Measurements from ENCODE around the gene SLIT1.

Gene SLIT1

DNA sequence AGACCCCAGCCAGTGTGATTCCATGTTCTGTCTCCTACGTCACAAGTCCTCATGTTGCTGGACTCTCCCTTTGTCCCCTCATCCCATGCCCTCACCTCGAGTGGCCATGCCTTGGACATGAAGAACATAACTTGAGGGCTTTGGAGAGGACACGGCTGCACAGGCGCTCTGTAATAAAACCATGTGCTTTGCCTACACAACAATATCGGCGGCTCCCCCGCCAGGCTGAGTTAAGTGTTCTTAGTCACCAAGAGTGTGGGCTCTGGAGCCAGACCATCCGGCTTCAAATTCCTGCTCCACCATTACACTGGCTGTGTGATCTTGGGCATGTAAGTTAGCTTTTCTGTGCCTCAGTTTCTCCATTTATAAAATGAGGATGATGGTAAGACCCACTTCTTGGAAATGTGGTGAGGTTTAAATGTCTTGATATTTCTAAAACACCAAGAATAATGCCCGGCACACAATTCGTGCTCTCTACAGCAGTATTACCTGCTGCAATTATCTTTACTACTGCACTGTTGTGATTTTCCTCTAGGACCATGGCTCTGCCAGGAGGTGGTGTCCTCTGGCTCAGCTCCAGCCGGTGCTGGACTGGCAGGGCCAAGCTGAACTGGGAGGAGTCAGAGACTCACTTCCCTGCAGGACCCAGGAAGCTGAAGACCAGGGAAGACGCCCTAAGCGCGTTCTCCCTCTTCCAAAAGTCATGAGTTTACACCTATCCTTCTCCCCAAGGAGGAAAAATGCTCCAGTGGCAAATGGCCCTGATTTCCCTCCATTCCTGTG, 15.7 kb downstream of the SLIT1 start:
- DNase-seq (ENCODE audit: low read depth), result no peak

DNA sequence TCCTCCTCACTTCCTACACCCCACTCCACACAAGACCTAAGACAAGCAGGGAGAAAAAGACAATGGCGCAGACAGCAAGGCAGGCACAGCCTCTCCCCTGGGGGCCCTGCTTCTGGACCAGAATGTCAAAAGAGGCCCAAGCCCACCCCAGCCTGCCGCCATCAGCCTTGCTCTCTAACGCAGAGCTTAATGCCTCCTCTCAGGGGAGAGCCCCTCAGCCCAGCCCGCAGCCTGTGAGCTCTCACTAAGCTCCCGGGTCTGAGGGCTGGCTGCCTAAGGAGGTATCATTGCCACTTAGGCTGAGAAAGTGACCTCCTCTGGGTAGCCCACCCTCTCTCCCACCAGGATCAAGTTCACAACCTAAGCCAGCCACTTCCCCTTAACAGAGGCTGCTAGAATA, 16.7 kb downstream of the SLIT1 start:
- DNase-seq (ENCODE audit: low read depth), result no peak

DNA sequence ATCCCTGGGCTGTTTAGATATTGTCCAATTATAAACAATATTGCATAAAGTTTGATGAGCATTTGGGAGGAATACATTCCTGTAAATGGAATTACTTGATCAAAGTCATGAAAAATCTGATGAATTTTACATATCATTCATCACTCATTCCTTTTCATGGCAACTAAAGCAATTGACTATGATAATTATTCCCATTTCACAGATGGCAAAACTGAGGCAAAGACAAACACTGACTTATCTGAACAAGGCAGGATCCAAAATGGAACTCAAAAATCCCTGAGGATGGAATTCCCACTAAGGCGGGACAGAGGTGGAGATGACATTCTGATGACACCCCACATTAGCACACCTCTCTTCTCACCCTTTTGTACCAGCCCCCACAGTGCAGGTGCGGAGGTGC, 17.1 kb downstream of the SLIT1 start:
- no peak for DNase-seq (ENCODE audit: low read depth)

DNA sequence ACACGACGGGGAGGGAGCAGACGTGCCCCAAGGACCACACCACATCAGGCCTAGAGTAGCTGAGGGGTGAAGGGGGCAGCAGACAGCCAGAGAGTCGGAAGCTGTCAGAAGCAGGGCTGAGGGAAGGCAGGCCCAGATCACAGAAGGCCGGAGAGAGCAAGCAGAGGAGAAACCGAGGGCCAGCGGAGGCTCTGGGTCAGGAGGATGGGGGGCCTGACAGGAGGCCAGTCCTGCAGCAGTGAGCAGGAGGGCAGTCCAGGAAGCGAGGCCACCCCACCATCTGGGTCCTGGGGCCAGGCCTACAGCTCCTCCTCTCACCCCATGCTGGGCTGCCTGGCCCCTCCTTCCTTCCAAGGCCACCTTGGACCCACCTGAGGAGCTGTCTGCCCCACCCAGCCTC, 20.3 kb downstream of the SLIT1 start:
- DNase-seq (ENCODE audit: low read depth), result no peak

DNA sequence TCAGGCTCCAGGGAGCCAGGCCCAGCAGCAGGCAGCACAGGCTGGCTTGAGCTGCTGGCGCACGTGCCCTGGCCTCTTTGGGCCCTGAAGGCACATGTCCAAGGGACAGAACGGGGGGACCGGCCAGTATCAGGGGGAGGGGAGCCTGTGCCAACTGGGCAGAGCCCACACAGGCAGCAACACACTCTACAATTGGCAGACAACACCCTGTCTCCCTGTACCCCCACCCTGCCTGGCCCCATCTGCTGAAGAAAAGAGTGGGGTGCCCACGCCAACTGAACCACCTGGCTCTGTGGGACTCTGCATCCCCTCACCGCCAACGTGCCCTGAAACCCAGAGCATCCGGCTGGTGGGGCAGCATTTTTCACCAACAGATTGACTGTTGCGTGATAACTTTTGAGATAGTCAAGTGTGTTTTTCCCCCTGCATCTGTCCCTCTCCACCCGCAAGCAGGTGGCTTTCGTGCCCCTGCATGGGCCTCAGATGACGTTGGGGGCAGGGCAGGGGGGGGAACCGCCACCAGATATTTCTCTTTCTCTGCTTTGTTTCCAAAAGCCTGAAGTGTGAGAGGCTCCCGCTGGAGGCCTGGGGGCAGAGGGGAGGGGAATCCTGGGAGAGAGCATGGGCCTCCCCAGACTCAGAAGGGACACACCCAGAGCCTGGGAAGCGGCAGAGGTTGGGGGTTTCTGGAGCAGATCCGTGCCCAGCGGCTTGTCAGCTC, 21.8 kb downstream of the SLIT1 start:
- no peak for DNase-seq (ENCODE audit: low read depth)

DNA sequence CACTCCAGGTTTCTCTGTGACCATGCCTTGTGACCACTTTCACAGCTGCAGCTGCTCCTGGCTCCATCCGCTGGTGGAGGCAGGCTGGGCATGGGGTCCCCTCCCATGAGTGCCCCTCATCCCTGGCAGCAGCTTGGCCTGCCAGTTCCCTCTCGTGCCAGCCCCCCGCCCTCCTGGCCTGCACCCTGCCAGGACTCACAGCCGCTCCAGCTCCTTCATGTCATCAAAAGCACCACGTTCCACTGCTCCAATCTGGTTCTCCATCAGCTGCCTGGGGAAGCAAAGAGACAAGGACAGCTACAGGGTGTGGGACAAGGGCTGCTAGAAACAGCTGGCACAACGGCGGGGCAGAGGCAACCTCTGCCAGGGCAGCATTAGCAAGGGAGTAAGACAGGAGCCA, 22.6 kb downstream of the SLIT1 start:
- DNase-seq (ENCODE audit: low read depth), result no peak

DNA sequence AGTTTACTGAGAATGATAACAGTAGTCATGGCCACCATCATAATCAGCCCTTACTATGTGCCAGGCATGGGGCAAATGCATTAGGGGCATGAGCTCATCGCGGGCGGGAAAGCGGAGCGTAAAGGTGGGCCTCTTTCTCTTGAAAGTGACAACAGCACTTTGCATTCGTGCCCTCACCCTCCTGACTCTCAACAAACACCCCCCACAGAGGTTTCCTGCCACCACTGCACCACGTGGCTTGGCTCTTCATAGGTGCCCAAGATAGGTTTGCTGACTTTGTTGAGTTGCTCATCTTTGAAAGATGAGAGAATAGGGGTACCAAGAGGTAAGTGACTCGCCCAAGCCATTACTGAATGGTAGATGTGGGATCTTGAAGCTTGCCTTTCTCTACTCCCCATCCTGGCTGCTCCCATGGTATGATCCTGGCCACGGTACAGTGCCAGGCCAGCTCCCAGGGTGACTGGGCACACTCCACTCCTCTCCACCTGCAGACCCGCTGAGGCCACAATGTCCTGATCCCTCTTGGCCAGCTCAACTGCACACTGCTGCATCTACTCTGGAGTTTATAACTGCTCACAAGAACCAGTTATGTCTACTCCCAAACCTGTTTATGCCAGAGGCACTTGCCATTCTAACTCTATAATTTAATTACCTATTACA, 26.0 kb downstream of the SLIT1 start:
- no peak for DNase-seq (ENCODE audit: low read depth)

DNA sequence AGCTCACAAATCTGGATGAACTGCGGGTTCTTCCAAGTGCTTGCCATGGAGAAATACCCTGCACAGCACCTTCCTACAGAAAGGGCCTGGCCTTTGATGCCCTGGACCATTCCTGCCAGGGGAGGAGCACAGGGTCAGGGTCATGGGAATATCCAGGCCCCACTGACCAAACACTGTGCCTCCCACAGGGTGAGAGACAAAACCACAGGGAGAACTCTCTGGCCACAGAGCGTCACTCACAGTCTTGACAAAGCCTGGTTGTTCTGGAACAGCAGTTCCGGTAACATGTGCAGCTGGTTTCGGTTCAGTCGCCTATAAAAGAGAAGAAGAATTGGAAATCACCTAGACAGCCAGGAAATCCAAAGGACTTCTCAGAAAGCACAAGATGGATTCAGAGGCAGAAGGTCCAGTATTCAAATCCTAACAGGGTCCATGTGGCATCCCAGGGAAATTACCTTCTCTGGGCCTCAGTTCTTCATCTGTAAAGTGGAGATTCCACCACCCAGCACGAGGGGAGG, 28.1 kb downstream of the SLIT1 start:
- no peak for DNase-seq (ENCODE audit: low read depth)

DNA sequence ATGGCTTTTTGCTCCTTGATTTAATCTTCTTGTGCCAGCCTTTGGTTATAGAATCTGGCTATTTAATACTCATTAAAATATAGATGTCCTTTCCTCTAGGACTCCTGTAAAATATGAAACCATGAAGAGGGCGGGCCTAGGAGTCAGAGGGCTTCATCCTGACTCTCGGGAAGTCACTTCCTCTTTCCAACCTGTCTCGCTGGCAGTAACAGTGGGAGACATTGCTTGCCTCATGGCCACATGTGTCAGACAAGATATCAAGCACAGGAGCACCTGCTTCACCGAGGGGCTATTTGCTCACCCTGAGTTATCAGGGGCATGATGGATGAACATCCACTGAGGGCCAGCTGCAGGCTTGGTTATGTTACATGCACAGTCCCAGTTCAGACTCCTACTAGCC, 31.0 kb downstream of the SLIT1 start:
- no peak for DNase-seq (ENCODE audit: low read depth)

DNA sequence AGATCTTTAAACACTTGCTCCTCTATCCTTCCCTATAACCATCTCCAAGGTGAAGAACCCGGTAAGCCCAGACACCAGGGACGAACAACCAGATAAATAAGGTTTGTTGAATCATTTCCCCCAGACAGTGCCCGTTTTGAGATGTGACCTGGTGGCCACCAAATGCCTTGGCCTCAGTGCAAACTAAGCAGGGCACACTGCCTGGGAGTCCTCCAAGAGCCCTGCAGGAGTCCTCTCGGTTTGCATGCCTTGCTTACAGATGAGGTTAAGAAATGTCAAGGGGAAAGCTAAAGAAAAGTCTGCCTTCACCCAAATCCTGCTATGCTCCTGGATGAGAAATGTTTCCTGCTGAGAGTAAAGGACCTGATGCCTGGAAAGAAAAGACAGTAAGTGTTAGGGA, 31.6 kb downstream of the SLIT1 start:
- no peak for DNase-seq (ENCODE audit: low read depth)

DNA sequence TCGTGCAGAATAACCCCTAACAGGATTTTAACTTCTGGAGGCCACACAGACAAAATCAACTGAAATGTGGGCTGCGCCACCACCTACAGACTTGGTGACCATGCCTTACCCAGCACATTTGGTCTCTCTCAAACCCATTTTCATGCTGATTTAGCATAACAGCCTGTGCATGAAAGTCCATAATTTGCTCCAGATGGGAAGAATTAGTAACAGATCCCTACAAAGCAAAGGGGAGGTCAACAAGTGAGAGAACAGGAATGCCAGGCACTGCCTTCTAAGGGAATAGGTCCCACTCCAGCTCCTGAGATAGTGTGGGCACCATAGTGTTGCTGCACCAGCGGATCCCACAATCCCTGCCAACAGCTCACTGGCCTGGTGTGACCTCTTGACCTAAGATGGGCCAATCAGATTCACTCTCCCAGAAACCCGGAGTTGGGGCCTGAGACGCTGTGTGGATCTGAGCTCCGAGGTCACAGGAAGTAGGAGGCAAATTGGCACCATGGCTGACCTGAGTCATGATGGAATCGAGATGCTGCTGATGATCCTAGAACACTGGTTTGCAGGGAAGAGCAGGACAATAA, 32.4 kb downstream of the SLIT1 start:
- DNase-seq (ENCODE audit: low read depth), result no peak

DNA sequence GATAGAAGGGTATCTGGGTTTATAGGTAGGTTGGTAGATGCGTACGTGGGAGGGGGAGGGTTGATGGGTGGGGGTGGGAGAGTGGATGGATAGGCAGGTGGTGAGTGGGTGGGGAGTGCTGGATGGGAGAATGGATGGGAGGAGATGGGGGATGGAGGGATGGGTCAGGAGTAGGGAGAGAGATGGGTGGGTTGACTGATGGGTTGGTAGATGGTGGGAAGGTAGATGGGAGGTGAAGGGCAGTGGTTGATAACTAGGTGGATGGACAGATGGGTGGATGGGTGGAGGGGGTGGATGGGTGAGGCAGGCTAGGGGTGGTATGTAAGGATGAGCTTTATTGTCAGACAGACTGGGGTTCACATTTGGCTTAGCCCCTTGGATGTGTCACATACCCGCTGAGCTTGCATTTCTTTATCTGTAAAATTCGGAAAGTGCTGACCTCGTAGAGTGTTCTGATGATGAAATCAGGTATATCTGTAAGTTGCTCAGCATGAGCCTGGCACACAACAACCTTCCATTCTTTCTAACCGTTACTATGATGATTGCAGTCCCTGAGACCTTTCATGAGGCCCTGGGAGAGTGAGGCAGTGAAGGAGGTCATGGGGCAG, 34.3 kb downstream of the SLIT1 start:
- no peak for DNase-seq (ENCODE audit: low read depth)

DNA sequence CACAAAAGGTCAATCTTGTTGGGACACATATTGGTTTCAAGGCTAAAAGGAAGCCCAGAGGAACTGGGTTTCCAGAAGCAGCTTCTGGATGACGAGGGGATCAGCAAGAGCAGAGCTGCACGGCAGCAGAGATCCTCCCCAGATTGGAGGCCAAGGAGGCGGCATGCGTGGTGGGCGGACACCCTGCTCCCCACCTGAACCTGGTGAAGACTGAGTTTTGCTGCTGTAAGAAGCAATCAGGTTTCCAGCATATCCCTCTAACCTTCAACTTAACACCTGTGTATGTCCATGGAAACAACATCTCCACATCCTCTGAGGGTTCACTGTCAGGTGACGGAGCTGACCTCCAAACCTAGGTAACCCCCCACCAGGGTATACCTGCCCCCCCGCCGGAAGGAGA, 35.1 kb downstream of the SLIT1 start:
- no peak for DNase-seq (ENCODE audit: low read depth)

DNA sequence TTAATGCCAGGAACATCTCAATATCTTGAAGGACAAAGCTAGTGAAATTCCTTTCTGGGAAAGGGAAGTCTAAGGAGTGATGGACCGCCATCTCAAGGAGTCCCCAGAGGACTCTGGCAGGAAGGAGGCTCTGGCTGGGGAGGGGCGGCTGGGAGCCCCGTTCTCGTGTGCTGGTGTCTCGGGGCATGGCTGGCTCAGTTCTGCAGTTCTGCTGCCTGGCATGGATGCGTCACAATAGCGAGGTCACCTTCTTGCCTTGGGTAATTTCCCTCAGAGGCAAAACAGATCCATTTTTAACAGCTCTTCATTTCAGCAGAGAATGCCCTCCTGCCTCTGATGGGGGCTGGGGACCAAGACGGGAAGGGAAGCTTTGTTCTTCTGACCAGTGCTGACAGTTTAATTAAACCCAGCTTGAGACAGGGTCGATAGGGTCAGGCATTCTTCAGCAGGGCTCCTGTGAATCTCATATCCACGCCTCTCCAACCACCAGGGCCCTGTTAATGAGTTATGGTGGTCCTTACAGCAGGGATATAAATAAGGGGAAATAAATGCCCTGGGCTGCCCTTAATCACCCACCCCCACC, 35.7 kb downstream of the SLIT1 start:
- no peak for DNase-seq (ENCODE audit: low read depth)

DNA sequence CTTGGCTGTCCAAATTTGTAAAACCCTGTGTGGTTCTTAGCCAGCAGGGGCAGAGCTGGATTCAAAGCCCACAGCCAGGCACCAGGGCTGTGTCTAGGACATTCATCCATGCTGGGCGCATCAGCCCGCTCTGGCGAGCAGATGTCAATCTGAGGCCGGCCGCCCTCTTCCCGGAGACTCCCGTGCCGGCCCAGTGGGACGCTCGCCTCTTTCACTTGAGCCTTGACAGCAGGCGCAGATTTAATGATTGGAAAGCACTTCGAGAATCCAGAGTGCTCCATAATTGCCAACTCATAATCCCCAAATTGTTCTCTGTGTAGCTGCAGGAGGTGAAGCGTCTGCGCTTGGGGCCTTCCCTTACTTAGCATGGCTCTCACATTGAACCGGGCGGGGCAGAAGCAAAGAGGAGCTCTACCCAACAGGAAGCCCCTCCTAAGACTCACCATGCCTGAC, 36.7 kb downstream of the SLIT1 start:
- DNase-seq (ENCODE audit: low read depth), result no peak

DNA sequence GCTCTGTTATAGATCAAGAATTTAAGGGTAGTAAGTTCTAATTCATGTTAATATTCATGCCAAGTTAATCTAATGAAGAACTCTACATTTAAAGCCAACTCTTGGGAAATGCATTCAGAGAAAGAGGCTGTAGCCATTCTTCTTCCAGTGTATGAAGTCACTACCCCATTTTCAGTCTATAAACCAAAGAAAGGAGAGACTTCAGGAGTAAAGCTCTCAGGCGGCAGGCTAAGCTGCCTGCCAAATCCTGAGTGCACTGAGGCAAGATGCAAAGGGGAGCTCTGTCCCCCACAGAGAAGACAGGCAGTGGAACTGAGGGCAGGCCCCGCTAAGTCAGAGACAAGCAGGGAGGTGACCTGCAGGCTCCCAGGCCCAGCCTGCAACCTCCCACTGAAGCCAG, 41.5 kb downstream of the SLIT1 start:
- no peak for DNase-seq (ENCODE audit: low read depth)

DNA sequence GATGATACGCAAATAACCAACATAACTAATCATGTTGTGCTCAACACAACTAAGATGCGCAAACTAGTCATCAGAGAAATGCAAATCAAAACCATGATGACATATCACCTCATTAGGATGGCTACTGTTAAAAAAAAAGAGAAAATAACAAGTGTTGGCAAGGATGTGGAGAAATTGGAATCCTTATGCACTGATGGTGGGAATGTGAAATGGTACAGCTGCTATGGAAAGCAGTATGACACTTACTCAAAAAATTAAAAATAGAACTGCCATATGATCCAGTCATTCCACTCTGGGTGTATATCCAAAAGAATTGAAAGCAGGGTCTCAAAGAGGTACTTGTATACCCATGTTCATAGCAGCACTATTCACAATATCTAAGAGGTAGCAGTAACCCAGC, 42.9 kb downstream of the SLIT1 start:
- DNase-seq (ENCODE audit: low read depth), result no peak

DNA sequence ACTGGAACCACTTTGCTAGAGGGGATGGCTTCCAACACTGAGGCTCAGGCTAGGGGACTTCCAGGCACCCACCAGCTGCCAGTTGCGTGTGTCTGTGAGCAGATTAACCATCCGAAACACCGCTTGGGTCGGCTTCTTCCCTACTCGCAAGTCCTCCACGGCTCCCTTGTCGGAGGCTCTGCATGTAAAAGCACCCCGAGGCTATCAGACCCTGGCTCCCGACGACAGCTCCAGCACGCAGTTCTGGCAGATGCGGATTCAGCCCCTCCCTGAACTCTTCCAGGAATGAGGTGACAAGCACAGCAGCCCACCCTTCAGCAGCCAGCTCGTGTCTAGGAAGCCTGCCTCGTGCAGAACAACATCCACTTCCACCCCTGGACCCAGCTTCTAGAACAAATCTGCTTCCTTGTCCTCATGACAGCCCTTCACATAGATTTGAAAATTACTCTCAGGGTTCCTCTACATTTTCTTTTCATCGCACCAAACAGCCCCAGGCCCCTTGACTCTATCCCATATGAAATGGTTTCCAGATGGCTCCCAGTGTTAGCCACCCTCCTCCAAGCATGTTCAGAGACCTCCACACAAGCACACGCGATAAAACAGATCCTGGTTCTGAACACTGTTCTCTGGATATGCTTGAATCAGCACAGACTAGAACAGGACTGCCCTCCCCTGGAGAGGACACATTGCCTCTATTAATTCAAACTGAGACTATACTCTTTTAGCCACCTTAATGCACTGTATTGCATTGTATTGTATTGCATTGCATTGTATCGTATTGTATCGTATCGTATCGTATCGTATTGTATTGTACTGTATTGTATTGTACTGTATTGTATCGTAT, 44.6 kb downstream of the SLIT1 start:
- DNase-seq (ENCODE audit: low read depth), result no peak

DNA sequence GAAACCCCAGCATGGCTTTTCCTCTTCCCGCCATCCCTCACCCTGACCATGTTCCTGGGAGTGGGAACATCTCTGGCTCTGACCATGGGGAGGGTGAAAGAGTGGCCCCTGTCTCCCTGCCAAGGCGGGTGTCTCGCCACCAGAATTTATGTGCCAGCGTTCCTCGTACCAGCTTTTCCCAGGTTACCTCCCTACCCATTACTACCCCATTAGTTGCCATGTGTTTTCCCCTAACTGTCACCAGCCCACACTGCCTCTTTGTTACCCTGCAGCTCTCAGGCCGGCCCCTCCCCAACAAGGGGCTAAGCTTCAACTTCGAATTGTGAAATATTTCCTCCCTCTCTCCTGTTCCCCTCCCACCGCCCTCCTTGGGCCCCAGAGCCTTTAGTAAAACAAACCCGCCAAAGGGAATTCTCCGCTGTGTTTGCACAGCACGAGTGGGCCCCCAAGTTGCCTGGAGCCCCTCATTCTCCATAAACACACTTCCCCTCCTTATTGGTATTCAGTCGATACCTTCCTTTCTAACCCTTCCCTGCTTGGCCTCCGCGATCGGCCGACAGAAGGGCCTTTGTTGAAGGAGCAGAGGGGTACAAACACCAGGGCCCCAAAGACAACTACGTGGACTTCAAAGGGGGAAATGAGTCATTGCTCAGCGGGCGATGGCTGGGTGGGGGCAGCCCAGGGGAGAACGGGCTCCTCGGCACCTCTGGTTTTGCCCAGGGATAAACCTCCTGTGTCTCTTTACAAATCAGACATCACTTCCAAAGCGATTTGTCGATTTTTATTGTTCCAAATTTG, 45.5 kb downstream of the SLIT1 start:
- no peak for DNase-seq (ENCODE audit: low read depth)

DNA sequence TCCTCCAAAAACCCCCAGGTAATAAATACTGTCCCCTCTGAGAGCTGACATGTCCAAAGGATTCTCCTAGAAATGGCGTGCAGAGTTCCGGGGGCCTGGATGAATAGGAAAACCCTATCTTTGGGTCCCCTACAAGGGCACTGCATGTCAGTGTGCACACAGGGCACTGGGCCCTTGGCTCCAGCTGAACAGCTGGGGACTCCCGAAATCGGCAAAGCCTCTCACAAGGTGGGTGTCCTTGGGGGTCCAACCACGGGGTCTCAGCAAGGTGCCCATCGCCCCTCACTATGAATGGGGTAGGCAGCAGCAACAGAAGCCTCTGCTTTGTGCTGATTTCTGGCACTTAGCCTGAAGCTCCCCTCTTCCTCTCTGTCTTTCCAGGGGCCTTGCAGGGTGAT, 46.1 kb downstream of the SLIT1 start:
- no peak for DNase-seq (ENCODE audit: low read depth)
